NCI-H146 (cell line): Measurements from ENCODE around the gene RBFOX1.

Experiments
- DNase-seq: peaks from one replicate; lab custom pipeline; 2025; lab: John Stamatoyannopoulos, UW

The RBFOX1 gene

DNA sequence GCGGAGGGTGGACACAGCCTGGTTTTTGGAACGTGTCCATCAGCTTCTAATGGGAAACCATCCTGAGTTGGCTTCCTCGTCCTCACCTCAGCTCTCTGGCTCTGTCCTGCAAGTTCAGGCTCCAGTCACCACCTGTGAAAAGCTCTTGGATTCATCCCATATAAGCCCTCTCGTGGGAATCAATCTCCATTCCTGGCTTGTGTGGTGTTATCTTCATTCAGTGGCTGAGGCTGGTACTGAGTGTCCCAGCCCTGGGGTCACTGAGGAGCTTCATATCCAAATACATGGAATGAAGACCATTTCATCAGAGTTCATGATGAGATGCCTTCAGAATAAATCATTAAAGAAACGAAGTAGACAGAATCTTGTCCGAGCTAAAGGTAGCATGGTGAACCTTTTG, 189.2 kb downstream of the RBFOX1 start:
- DNase-seq, result no peak

DNA sequence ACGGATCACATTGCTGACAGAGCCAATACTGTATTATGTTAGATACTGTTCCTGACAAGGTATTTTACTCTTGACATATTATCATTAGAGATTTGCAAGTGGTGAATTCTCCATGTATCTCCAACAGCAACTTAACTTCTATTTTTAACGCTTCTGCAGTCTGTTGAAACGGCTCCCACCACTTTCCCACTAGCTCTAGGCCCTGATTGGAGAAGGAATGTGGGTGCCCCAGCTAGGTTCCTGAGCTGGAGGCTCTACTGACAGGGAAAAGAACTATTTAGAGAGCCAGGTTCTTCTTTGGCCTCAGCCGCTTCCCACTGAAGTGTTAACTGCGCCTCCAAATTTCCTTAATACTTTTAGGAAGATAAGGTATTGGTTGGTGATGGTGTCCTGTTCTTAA, 191.8 kb downstream of the RBFOX1 start:
- DNase-seq, result no peak

DNA sequence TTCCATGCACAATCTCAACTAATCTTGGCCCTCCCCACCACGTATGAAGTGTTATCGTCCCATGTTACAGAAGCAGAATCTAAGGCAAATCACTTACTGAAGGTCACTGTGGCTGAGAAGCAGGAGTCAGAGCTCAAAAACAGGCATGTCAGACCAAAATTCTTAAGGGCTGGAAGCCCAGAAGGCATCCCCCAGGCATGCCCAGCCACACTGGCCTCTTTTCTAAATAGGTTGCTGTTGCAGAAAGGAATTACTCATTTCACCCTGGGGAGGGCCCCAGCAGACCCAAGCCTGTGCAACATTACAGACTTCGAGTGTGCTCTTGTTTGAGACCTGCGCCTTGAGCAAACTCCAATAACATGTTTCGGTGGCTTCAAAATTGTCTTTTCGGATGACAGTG, 194.1 kb downstream of the RBFOX1 start:
- no peak for DNase-seq

DNA sequence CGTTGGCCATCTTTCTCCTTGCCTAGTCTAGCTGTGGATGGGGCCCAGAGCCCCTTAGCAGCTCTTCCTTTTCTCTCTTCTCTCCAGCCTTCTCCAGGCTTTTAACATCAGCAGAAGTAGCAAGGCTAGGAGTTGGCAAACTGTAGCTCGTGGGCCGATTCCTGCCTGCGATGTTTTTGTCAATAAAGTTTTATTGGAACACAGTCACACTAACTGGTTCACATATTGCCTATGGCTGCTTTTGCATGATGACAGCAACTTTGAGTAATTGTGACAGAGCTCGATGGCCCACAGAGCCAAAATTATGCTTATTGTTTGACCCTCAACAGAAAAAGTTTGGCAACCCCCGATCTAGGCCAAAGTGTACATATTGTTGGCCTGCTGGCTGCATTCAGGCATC, 199.9 kb downstream of the RBFOX1 start:
- DNase-seq, result no peak

DNA sequence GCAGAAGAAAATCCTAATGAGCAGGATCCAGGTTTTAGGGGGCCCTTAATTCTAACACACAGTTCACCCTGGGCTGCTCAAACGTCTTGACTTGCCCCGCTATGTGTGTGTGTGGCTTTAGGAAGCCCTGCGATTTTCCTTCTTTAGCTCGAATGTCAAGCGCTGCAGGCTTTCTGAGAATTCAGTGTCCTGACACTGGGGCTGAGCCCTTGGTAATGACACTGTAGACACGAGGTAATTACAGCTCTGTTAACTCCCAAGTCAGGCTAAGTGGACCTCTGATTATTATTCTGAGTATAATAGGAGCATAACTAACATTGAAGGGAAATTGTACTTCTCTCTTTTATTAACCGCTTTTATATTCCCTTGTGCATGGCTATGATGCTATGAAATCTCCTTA, 202.1 kb downstream of the RBFOX1 start:
- DNase-seq, result no peak

DNA sequence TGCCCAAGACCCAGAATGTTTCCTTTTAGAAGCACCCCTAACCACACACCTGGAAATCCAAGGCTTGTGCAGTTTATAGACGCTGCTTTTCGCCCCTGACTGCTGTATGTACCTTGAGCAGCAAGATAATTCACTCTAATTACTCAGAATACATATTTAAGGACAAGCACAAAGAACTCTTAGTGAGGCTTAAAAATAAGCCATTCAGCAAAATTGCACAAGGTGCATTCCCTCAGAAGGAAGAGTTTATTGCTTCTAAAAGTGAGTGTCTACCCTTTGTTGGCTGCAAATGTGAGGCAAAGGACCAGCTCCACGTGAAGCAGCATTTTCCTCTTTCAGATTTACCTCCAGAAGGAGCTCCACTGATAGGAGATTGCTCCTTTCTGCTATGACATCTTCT, 208.4 kb downstream of the RBFOX1 start:
- DNase-seq, result no peak

DNA sequence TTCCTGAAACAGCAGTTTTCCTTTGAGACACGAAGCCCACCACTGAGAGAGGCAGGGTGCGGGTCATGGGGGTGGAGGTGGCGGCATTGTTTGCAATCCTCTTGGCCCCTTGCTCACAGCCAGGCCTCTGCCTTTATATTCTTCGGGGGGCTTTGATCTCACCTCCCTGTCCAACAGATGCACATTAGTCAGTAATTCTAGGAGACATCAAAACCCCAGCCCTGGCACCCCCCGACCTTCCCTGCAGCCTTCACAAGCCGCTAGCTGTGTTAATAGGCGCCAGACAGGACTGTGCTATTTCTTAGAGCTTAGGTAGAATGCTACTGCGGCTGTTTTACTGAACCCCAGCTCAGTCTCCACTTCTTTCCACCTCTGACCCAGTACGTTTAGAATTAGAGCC, 212.6 kb downstream of the RBFOX1 start:
- no peak for DNase-seq

DNA sequence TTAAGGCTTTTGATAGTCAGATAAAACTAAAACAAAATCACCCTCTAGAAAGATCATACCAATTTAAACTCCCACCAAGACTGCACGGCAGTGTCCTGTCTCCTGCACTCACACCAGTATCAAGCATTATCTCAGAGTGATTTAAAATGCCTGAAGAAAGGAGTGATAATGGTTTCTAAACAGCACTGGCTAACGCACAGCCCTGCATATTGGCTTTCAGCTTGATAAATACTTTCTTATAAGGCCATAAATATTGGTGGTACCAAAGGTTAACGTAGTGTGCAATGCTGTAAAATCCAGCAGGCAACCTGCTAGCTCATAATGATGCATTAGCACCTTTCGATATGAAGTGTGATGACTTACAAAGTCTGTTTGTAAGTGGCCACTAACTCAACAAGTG, 214.3 kb downstream of the RBFOX1 start:
- DNase-seq, result no peak

DNA sequence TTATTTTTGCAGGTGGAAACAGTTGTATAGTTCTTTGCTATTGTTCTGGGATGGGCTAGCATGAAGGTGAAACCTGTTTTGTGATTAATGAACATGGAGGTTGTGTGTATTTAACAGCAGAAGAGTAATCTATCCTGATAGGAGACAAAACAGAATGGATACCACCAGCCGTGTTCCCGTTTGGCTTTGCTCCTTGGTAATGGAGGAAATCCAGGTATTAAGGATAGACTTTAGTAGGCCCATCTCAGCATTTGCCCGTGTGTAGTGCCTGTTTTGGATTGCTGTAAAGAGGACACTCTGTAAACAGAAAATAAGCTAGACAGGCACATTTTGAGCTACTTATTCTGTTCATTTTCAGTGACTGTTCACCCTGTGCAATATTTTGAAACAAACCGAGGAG, 215.1 kb downstream of the RBFOX1 start:
- no peak for DNase-seq

DNA sequence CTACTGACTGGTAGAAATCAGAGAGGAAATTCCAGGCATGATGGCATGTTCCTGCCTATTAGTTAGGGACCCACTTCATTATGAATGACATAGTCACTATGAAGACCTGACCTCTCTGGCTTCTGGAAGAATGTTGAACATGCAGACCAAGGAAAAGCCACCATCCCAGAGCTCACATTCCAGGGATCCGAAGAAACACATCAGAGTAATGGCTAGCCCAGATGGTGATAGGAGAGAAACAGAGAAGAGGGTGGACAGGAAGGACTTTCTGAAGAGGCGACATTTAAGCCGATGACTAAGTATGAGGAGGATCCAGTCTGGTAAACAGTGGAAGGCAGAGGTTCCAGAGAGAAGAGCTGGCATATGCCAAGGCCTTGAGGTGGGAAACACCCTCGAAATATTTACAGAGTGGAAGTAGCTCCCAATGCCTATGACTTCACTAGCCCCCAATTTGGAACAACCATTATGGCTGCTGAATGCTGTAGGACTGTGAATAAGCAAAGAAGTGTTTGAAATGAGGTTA, 216.2 kb downstream of the RBFOX1 start:
- DNase-seq, result no peak

DNA sequence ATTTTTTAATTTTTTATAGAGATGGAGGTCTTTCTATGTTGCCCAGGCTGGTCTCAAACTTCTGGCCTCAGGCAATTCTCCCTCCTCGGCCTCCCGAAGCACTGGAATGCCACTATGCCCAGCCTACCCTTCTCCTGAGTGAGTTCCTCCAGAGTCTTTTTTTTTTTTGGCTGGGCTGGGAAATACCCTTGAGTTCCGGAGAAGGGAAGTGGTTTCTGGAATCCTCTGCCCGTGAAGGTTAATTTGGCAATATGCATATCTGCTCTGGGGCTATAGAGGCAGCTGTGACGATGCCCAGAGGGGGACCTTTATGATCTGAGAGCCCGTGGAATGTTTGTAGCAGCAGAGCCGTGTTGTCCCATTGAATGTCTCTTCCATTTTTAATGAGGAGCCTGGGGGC, 217.5 kb downstream of the RBFOX1 start:
- DNase-seq, result no peak

DNA sequence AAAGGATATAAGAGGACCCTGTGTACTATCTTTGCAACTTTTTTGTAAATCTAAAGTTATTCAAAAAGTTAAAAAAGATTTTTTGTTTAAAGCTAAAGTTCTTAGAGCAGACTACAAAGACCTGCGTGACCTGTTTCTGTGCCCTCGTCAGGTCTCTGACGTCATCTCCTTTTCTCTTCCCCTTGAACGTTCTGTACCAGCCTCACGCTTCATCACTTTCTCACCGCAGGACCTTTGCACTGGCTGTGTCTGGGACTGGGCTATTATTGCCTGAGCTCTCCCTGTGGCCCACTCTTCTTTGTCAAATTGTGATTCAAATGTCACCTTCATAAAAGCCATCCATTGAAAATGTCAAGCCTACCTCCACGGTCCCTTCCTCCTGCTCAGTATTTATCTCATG, 222.8 kb downstream of the RBFOX1 start:
- no peak for DNase-seq

DNA sequence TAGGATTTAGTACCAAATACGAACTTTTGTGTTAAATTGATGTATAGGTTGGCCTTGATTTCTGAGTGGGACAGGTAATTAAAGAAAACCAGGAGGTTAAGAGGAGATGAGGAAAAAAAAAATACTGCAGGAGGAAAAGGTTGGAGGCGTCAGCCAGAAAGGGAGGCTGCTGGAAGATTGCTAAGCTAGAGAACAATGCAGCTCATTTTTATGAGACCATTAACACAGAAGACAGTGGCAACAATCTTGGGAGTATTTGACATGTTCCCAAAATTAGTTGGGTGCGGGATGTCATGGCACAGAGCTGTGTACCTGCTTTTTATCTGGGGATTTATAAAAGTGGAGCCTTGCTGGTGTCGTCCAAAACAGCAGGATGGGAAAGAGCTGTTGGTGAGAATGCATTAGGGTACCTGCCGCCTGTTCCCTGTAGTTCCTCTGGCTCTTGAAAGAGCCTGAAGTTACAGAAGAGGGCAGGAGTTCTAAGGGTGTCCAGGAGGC, 229.3 kb downstream of the RBFOX1 start:
- no peak for DNase-seq

DNA sequence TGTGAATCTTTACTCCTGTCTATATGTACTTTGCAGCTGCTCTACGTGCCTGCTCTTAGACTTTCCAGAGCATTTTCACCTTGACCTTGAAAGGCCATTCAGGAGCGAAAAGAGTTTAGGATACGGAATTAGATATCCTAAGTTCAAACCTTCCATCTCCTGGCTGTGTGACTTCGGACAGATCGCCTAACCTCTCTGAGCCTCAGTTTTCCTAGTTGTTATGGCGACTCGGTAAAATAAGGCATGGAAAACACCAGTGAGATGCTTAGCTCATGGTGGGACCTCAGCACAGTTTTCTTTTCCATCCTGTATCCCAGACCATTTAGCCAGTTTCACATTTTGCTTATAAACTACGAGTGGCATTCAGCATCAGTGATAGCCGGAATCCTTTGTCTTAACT, 233.7 kb downstream of the RBFOX1 start:
- DNase-seq, result no peak

DNA sequence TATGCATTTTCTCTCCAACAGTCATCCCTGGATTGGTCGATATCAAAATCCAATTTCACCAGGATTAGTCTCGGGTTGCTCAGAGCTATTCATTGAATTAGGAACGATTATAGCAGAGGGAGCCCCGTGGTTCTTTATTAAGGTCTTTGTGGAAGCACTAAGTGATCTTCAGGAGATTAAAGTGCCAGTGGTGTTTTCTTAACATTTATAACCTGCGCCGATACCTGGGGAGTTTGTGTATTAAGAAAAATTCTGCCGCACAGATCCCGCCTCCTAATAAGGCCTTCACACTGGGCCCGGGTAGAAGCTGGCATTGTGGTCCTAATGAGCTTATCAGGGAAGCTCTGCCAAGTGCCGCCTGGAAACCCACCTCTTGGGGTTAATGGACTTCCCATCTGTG, 238.7 kb downstream of the RBFOX1 start:
- DNase-seq, result no peak

DNA sequence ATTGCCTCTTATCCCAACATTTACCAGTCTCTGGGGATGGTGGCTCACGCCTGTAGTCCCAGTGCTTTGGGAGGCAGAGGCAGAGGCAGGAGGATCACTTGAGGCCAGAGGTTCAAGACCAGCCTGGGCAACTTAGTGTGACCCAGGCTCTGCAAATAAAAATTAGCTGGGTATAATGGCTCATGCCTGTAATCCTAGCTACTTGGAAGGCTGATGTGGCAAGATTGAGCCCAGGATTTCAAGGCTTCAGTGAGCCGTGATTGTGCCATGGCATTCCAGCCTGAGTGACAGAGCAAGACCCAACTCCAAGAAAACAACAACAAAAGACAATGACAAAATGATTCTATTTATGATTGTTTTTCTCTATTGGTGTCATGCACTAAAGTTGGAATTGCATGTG, 244.9 kb downstream of the RBFOX1 start:
- DNase-seq, result no peak

DNA sequence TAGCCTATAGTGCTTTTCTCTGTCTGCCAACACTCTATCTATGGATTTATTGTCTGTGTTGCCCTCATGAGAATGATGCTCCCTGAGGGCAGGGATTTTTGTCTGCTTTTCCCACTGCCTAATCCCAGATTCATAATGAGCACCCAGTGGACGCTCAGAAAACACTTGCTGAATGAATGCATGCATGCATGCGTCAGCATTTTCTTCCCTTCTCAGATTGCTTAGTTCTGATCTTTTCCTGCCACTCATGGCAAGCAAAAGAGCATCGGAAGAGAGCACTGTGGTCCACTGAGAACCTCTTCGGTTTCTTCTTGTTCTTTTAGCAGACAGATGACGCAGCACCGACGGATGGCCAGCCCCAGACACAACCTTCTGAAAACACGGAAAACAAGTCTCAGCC, 246.8 kb downstream of the RBFOX1 start:
- no peak for DNase-seq

DNA sequence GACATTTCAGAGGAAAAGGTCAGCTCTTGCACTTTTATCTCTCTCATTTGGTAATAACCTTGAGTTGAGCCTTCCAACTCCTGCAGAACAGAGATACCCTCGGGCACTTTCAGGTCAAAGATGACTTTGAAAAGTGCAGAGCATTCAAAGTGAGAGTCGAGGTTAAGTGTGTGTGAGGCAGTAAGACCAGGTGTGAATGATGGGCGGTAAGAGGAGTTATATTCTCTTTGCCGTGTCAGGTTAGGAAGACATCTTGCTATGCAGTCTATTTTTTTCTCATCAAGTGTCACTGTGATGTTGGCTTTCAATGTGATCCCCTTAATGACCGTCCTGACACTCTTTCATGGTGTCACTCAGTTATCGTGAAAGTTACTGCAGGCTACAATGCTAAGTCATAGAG, 248.5 kb downstream of the RBFOX1 start:
- no peak for DNase-seq

DNA sequence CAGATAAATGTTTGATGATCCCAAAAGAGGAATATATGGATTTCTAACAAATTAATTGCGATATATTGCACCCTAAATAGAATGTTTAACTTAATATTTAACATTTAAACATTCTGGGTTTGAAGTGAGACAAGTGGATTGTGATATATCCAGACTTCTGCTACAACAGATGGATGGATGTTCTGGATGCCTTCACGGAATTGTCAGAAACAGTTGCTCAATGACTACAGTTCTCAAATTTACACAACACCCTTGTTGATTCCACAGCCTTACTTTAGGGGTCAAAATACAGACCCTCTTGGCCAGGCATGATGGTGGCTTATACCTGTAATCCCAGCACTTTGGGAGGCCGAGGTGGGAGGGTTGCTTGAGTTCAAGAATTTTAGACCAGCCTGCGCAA, 250.8 kb downstream of the RBFOX1 start:
- DNase-seq, result no peak

DNA sequence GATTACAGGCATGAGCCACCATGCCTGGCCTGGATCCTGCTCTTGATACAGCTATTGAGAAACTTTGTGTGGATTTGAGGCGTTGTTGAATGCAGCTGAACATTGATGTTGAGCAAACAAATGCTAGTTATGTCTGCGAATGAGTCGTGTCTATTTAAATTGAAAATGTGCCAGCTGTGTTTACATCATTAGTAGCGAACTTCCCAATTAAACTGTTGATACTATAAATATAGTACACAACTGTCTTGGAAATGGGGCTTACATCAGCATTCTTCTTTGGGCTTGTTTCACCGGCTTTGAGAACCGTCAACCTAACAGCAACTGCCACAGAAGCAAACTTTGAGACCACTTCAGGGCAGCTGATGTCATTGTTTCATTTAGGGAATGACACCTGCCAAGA, 251.9 kb downstream of the RBFOX1 start:
- DNase-seq, result peak; percentile 28

DNA sequence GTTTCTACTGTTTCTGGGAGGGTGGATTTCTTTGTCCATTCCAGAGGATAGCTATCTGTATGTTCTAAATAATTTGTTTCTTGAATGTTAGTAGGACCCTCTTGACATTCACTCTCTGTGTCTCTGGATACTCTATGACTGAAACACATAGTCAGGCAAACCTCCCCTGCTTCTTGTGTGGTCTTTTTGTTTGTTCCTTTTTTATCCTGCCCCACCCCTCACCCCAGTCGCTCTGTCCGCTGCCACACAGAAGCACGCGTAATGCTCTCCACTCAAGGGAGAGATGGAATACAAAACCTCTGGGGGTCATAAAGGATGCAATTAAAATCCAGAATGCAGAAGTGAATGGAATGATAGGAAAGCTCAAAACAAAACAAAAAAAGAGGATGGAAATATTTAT, 253.1 kb downstream of the RBFOX1 start:
- DNase-seq, result no peak

DNA sequence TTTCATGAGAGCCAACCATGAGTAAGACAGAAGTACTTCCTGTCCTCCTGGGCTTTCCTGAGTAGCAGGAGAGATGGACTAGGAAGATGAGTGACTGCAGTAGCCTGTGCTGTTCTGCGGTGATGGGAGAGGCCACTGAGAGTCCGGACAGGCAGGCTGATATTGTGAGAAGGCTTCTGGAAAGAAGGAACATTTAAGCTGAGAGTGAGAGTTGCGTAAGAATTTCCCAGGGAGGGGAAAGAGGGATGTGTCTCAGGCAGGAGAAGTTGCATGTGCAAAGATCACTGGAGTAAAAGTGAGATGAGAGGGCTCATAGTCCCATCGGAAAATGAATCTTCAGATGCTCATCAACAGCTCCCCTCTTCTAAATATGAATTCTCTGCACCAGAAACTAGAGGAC, 258.3 kb downstream of the RBFOX1 start:
- no peak for DNase-seq

DNA sequence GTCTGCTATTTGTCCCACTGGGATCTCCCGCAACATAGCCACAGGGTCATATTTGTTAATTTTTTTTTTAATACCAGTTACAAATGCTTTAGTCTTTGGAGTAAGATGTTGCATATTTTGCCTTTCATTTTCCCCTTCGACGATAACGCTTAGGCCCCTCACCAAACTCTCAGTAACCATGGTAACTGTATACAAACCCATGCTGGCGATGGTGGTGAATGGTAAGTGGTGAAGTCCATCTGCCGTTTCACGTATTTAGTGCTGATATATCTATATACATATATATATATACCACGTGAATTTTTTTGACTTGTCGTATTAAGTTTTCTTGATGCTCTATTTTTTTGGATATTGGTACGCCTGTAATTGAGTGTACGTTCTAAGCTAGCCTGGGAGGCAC, 263.7 kb downstream of the RBFOX1 start:
- DNase-seq, result no peak

DNA sequence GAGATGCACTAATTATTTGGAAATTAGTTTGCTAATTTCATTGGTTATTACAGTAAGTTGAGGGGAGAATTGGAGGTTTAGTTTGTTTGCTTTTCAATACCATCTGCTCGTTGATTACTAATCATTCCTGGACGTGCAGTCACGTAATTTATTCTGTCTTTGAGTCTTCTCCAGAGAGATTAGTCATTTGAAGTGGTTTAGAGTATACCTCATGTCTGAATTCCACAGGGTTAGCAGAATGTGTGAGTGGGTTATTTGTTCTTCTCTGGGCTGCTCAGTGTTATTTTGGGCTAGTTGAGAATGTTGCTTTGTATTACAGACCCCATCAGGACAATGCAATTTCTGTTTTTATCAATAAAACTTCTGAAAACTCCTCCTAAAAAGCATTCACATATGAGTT, 265.0 kb downstream of the RBFOX1 start:
- DNase-seq, result no peak

DNA sequence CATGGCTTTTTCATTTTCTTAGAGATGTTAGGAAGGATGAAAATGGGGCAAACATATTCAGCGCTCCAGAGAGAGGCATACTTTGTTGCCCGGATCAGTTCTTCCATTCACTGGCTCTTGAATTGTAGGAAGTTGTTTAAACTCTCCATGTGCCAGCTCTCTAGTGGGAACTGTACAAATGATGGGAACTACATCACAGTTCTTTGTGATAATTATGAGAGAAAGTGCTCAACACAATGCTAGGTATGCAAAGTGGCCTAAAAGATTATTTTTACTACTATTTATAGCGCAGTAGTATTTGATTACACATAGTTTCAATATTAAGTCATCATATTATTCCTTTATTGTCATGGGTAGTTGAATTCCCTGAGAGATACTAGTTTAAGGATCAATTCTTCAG, 268.5 kb downstream of the RBFOX1 start:
- no peak for DNase-seq
